Uterus (tissue), 2 donors: ENCODE results near the gene WIZ.

Experiments
- POLR2A ChIP-seq, 2 donors: fragments of 450-650 bp; IDR thresholded peaks; one replicate each; pipeline ENCODE4 v1.6.1; 2016; ENCODE audit warnings: antibody characterized with exemption in 2 of 2, mild to moderate bottlenecking in 1 of 2, moderate library complexity in 1 of 2
- TF ChIP-seq, protein P1 (sequence below), 4 experiments: fragments of 200-600 bp in 2 of 4; fragments of 450-650 bp in 2 of 4; sonication (generic) in 2 of 4; IDR thresholded peaks; one replicate each; pipeline ENCODE4 v1.5.1; 2016 to 2019; ENCODE audit warnings: antibody characterized with exemption in 4 of 4, mild to moderate bottlenecking in 2 of 4, moderate library complexity in 1 of 4

GRCh38 chr19:15401397-15401710, 48.4 kb downstream of the WIZ start:
- TF ChIP-seq, protein P1, sequence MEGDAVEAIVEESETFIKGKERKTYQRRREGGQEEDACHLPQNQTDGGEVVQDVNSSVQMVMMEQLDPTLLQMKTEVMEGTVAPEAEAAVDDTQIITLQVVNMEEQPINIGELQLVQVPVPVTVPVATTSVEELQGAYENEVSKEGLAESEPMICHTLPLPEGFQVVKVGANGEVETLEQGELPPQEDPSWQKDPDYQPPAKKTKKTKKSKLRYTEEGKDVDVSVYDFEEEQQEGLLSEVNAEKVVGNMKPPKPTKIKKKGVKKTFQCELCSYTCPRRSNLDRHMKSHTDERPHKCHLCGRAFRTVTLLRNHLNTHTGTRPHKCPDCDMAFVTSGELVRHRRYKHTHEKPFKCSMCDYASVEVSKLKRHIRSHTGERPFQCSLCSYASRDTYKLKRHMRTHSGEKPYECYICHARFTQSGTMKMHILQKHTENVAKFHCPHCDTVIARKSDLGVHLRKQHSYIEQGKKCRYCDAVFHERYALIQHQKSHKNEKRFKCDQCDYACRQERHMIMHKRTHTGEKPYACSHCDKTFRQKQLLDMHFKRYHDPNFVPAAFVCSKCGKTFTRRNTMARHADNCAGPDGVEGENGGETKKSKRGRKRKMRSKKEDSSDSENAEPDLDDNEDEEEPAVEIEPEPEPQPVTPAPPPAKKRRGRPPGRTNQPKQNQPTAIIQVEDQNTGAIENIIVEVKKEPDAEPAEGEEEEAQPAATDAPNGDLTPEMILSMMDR (IDR thresholded peaks at IDR 0.05): no peak
- no peak for TF ChIP-seq POLR2A (IDR thresholded peaks at IDR 0.05)
